Mesothelial cell of epicardium (in vitro differentiated cells): ENCODE measurements around the gene CDK18. TPM values are rescaled to one million over a fixed set of nuclear protein-coding genes. Genes with fewer than 3 reads are reported as not detected.

Experiments
- DNase-seq, 2 experiments: peaks; one replicate each; pipeline ENCODE4 v3.0.0; 2021; ENCODE audit warnings: low spot score in 2 of 2; ENCODE audit not compliant: unreplicated experiment in 2 of 2
- H3K27ac Mint-ChIP-seq: 2 replicates; pipeline ENCODE4 v1.8.0; 2021; ENCODE audit warnings: mixed read lengths
- H3K27me3 Mint-ChIP-seq: 2 replicates; pipeline ENCODE4 v1.8.0; 2021; ENCODE audit warnings: low read depth, mixed read lengths
- H3K36me3 Mint-ChIP-seq: 2 replicates; pipeline ENCODE4 v1.8.0; 2021; ENCODE audit warnings: mixed read lengths
- H3K4me1 Mint-ChIP-seq: 2 replicates; pipeline ENCODE4 v1.8.0; 2021; ENCODE audit warnings: mixed read lengths
- H3K4me3 Mint-ChIP-seq: 2 replicates; pipeline ENCODE4 v1.8.0; 2021; ENCODE audit warnings: mild to moderate bottlenecking, moderate library complexity, mixed read lengths
- H3K9me3 Mint-ChIP-seq: 2 replicates; pipeline ENCODE4 v1.8.0; 2021; ENCODE audit warnings: mixed read lengths
- total RNA-seq: library from RNA; stranded (reverse); gene quantifications from 3 replicates; pipeline ENCODE4 v1.2.1, GENCODE V29; 2021
- TF ChIP-seq, protein P1 (sequence below): fragments of 200-600 bp; sonication (generic); IDR thresholded peaks from one replicate; pipeline ENCODE4 v1.5.0; 2021; ENCODE audit warnings: antibody characterized with exemption; ENCODE audit not compliant: unreplicated experiment

CDK18 gene
- total RNA-seq, 1 donor from 2014 or later: 28.7 TPM

DNA sequence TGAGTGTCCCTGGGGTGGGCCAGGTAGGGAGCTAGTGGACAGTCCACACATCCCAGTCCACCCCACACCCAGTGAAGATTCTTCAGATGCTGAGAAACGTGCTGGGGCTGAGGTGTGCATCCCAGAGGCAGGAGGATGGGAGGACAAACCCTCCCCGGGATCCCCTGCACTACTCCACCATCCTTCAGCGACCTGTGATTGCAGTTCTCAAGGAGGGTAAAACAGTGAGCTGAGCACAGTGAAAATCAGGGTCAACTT, 76.4 kb downstream of the CDK18 start:
- no peaks in the 10 kb centered on the region for H3K36me3 Mint-ChIP-seq
- peaks cover 11% of the 10 kb centered on the region for H3K4me1 Mint-ChIP-seq
- no peaks in the 10 kb centered on the region for H3K9me3 Mint-ChIP-seq
- H3K27ac Mint-ChIP-seq: no peak overlapping the region
- DNase-seq: no peak
- H3K4me3 Mint-ChIP-seq: no peak overlapping the region
- TF ChIP-seq, protein P1, sequence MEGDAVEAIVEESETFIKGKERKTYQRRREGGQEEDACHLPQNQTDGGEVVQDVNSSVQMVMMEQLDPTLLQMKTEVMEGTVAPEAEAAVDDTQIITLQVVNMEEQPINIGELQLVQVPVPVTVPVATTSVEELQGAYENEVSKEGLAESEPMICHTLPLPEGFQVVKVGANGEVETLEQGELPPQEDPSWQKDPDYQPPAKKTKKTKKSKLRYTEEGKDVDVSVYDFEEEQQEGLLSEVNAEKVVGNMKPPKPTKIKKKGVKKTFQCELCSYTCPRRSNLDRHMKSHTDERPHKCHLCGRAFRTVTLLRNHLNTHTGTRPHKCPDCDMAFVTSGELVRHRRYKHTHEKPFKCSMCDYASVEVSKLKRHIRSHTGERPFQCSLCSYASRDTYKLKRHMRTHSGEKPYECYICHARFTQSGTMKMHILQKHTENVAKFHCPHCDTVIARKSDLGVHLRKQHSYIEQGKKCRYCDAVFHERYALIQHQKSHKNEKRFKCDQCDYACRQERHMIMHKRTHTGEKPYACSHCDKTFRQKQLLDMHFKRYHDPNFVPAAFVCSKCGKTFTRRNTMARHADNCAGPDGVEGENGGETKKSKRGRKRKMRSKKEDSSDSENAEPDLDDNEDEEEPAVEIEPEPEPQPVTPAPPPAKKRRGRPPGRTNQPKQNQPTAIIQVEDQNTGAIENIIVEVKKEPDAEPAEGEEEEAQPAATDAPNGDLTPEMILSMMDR: no peak
- H3K27me3 Mint-ChIP-seq: peaks cover 57% of the 10 kb centered on the region

DNA sequence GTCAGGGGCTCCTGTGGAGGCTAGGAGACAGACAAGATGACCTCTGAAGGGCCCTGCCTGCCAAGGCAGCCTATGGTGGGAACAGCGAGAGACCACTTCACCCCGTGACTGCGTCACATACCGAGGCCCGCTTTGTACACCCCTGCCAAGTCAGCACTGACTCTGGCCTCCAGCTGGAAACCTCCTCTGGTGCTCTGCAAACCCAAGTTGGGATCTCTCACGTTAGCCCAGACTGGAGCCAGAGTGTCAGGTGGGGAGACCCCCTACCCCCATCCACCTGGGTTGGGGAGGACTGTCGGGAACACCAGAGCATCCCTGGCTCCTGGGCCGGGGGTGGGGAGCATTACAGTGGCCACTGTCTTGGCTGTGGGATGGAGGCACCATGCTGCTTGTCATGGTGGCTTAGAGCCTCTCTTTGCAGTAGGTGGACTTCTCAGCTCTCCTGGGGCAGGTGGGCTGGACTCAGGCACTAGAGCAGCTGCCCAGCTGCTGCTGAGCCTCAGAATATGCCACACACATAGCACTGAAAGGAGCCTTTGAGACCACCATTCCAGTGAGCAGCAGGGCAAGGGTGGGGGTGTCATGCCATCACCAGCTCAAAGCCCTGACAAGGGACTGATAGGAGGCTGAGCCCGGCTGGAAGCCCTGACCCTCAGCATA, 77.0 kb downstream of the CDK18 start:
- Mint-ChIP-seq H3K9me3 (no peaks in the 10 kb centered on the region), H3K27me3 (peaks cover 56% of the 10 kb centered on the region), H3K4me3 (no peak overlapping the region), H3K27ac (no peak overlapping the region), H3K4me1 (peaks cover 11% of the 10 kb centered on the region), H3K36me3 (no peaks in the 10 kb centered on the region)
- TF ChIP-seq, protein P1: no peak
- DNase-seq: no peak

DNA sequence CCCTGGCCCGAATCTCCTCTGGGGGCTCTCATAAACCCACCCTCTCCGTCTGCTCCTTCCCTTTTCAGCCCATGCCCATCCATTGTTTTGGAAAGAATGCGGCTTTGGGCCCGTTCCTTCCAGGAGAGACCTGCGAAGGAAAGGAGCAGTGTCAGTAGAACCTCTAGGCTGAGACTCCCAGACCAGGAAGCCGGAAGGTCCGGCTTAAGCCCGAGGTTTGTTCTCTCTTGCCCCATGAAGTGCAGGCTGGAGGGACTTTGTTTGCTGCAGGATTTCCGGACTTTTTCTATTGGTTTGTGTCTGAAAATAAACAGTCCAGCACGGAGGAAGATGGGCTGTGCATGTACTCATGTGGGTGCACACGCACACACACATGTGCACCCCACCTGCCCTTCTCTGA, 77.6 kb downstream of the CDK18 start:
- Mint-ChIP-seq H3K36me3 (no peaks in the 10 kb centered on the region), H3K4me1 (peaks cover 11% of the 10 kb centered on the region), H3K27me3 (peaks cover 50% of the 10 kb centered on the region), H3K9me3 (no peaks in the 10 kb centered on the region), H3K4me3 (no peak overlapping the region), H3K27ac (no peak overlapping the region)
- TF ChIP-seq, protein P1: no peak
- DNase-seq: no peak

Other genes with a start within 250 kb of the CDK18 start
- gene NUAK2, start 182.9 kb upstream of the CDK18 start, total RNA-seq: 5.7 to 6.2 TPM (median 5.8 TPM) in 3 replicates
- gene KLHDC8A, start 147.7 kb upstream of the CDK18 start, total RNA-seq: 0.51 to 1.2 TPM (median 0.79 TPM) in 3 replicates
- 1.3 to 1.9 TPM (median 1.6 TPM) in 3 replicates for gene LEMD1, start 82.6 kb upstream of the CDK18 start, total RNA-seq
- gene BLACAT1, start 48.6 kb upstream of the CDK18 start, total RNA-seq: 0.66 to 0.74 TPM (median 0.72 TPM) in 3 replicates
- gene ELK4, start 127.3 kb downstream of the CDK18 start, total RNA-seq: 32.2 to 36.8 TPM (median 34.8 TPM) in 3 replicates
- 7.0 to 7.5 TPM (median 7.1 TPM) in 3 replicates for gene SLC45A3, start 175.8 kb downstream of the CDK18 start, total RNA-seq
- gene NUCKS1, start 245.5 kb downstream of the CDK18 start, total RNA-seq: 280 to 304 TPM (median 289 TPM) in 3 replicates